Skeletal muscle cell (primary cell): ENCODE data around the gene ATP13A3.

ENCODE experiments used
- DNase-seq: peaks from one replicate; pipeline ENCODE4 v3.0.0-alpha.2; 2010; ENCODE audit warnings: low read depth
- H3K4me3 ChIP-seq: 2 replicates; pipeline ENCODE4 v1.5.1; 2011; ENCODE audit warnings: low read depth, mild to moderate bottlenecking, control low read depth, low read length, moderate library complexity

ATP13A3 gene

GRCh38 chr3:194357681-194358080 is 129.1 kb downstream of the ATP13A3 start:
- no peak overlapping the region for H3K4me3 ChIP-seq
- DNase-seq, result no peak

GRCh38 chr3:194355379-194355778 is 131.4 kb downstream of the ATP13A3 start:
- H3K4me3 ChIP-seq, result no peak overlapping the region
- no peak for DNase-seq

GRCh38 chr3:194354315-194354714 is 132.5 kb downstream of the ATP13A3 start:
- no peak overlapping the region for H3K4me3 ChIP-seq
- no peak for DNase-seq
